ENCODE data around the gene SNF8.
A peak's percentile ranks its signal among the peaks of the same experiment; 100 is the strongest.

The SNF8 gene

GRCh38 chr17:48985436-48986245, 41.0 kb upstream of the SNF8 start:
- Mint-ChIP-seq H3K27me3 (ENCODE audit: low read depth) (peaks cover 9% of the 10 kb centered on the region), H3K4me3 (no peak overlapping the region), H3K36me3 (ENCODE audit: low read depth) (no peaks in the 10 kb centered on the region), H3K27ac (no peak overlapping the region), H3K4me1 (no peaks in the 10 kb centered on the region), H3K9me3 (no peaks in the 10 kb centered on the region)
- no peak for TF ChIP-seq CTCF (IDR thresholded peaks at IDR 0.05; ENCODE audit: unreplicated experiment in 3 of 3)

GRCh38 chr17:48981927-48982539, 37.4 kb upstream of the SNF8 start:
- H3K4me3 Mint-ChIP-seq = no peak overlapping the region
- H3K27ac Mint-ChIP-seq = no peak overlapping the region
- no peaks in the 10 kb centered on the region for H3K36me3 Mint-ChIP-seq (ENCODE audit: low read depth)
- H3K9me3 Mint-ChIP-seq = no peaks in the 10 kb centered on the region
- H3K4me1 Mint-ChIP-seq = no peaks in the 10 kb centered on the region
- TF ChIP-seq CTCF (IDR thresholded peaks at IDR 0.05; ENCODE audit: unreplicated experiment in 3 of 3) = no peak
- peaks cover 3% of the 10 kb centered on the region for H3K27me3 Mint-ChIP-seq (ENCODE audit: low read depth)

GRCh38 chr17:48973806-48974205, 29.2 kb upstream of the SNF8 start:
- H3K27ac Mint-ChIP-seq = no peak overlapping the region
- no peak for TF ChIP-seq CTCF (IDR thresholded peaks at IDR 0.05; ENCODE audit: unreplicated experiment in 3 of 3)
- H3K36me3 Mint-ChIP-seq (ENCODE audit: low read depth) = no peaks in the 10 kb centered on the region

GRCh38 chr17:48972749-48973097, 28.1 kb upstream of the SNF8 start:
- TF ChIP-seq CTCF (IDR thresholded peaks at IDR 0.05; ENCODE audit: unreplicated experiment in 3 of 3) = no peak
- Mint-ChIP-seq H3K27me3 (ENCODE audit: low read depth) (peaks cover 22% of the 10 kb centered on the region), H3K9me3 (no peaks in the 10 kb centered on the region), H3K4me3 (peak overlapping the region in 1 of 3 experiments; percentile 5), H3K4me1 (peaks cover 21% of the 10 kb centered on the region), H3K27ac (peak overlapping the region; percentile 17 to 93 (median 88)), H3K36me3 (ENCODE audit: low read depth) (no peaks in the 10 kb centered on the region)

More at GRCh38 chr17:48973806-48974205, 29.2 kb upstream of the SNF8 start:
- H3K27me3 Mint-ChIP-seq (ENCODE audit: low read depth) = peaks cover 17% of the 10 kb centered on the region
- peaks cover 21% of the 10 kb centered on the region for H3K4me1 Mint-ChIP-seq
- H3K4me3 Mint-ChIP-seq = no peak overlapping the region
- H3K9me3 Mint-ChIP-seq = no peaks in the 10 kb centered on the region

GRCh38 chr17:48970865-48971687, 26.4 kb upstream of the SNF8 start:
- no peak for TF ChIP-seq CTCF (IDR thresholded peaks at IDR 0.05; ENCODE audit: unreplicated experiment in 3 of 3)
- Mint-ChIP-seq H3K4me3 (no peak overlapping the region), H3K36me3 (ENCODE audit: low read depth) (no peaks in the 10 kb centered on the region), H3K27ac (peak overlapping the region; percentile 25 to 55 (median 28)), H3K27me3 (ENCODE audit: low read depth) (peaks cover 19% of the 10 kb centered on the region), H3K9me3 (no peaks in the 10 kb centered on the region), H3K4me1 (peaks cover 21% of the 10 kb centered on the region)

All from nephron (organoid).